Hematopoietic multipotent progenitor cell treated with erythropoietin and hydrocortisone succinate and interleukin-3 and kit ligand, for 6 days (in vitro differentiated cells): ENCODE measurements around the gene GOLGA6L9.
"Not testable (repeated sequence)": the region's sequence is repeated elsewhere in the genome, so short reads cannot be mapped to it uniquely, and the experiment has no call there.

Experiments
- DNase-seq: peaks from one replicate; pipeline ENCODE4 v3.0.0-alpha.2; 2015

The GOLGA6L9 gene

DNA sequence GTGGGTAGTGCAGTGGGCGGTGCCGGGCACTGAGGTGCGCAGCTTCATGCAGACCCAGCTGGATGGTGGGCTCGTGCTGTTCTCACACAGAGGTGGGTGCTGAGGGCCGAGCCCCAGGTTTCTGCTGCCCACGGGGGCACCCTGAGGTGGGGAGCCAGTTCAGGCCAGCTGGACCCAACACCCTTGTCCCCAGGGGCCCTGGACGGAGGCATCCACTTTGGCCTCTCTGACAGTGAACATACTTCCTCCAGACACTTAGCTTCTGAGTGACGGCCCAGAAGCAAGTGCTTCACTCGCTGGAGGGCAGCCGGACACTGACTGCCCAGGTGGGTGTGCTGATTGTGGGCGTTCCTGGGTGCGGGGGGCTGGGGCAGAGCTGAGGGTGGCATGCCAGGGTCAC lies 39.8 kb downstream of the GOLGA6L9 start:
- DNase-seq = not testable (repeated sequence)

DNA sequence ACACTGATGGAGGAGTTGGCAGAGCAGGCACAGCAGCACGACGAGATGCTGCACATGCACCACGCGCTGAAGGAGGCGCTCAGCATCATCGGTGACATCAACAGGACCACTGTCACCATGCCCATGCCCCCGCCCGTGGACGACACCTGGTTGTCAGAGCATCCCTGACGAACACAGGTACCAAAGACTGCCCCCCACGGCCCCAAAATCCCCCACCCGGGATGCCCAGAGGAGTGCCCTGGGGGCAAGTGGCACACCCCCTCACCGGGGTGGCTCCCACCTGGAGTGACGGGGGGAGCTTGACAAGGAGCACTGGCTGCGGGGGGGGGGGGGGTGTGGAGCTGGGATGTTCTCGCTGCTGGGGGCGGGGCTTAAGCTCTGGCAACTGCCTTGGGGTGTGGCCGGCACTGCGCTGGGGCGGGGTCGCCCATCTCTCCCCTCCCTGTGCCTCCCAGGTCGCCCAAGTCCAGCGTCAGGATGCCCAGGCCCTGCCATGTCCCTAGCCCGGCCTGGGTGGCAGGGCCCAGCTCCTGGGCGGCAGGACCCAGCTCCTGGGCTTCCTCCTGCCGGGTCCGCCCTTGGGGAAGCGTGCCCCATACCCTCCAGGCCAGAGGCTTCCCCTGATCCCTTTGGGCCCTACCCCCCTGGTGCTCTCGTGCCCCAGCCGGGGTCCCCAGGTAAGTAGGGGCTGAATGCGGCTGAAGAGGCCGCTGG lies 42.8 kb downstream of the GOLGA6L9 start:
- DNase-seq = peak; percentile 27

DNA sequence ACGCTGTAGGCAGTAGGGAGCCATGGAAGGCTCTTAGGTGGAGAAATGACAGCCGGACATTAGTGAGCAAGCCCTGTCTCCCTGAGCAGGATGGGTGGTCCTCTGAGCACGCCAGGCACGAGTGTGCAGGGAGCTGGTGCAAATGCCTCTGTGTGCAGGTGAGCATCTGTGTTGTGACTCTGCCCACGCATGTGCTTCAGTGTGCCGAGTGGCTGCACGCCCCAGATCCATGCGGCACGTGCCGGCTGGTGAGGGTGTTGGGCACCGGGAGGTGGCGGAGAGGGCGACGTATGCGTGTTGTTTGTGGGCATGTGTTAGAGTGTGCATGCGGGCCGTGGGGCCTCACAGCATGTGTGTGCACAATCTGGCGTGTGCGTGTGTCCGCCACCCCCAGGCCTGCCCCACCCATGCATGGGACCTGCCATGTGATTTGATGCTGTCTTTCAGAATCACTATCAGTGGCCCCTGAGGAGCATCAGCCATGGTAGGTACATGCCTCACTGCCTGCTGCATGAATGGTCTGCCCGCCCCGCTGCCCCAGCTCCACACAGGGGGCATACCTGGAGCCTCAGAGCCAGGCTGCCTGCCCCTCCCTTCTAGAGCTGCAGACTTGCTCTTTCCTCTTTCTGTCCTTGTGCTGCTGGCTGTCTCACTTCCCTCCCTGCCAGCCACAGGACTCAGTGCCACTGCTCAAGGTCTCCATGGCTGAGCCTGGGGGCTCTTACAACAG lies 45.1 kb downstream of the GOLGA6L9 start:
- DNase-seq = not testable (repeated sequence)

DNA sequence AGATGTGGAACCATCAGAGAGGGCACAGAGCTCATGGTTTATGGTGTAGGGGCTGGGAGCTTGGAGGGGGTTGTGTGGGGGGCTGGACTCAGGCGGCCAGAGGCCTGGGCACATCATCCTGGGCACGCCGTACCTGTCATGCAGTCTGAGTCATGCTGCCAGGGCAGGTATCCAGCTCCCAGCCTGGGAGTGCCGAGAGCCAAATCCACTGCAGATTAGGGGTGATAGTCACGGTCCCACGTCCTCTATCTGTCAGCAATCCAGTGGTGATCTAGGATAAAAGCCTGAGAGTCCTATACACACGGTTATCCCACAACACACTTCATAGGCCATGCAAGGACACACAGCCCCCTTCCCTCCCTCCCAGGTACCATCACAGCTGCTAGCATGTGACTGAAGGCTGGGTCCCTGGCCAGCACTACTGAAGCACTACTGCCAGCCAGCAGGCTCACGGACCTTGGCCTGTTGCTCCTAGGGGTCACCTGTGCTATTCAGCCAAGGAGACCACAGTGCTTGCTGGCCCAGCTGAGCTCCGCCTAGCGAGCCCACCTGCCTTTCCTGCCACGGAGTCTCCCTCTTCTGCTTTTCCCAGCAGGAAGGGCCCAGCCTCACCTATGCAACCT lies 45.8 kb downstream of the GOLGA6L9 start:
- not testable (repeated sequence) for DNase-seq

DNA sequence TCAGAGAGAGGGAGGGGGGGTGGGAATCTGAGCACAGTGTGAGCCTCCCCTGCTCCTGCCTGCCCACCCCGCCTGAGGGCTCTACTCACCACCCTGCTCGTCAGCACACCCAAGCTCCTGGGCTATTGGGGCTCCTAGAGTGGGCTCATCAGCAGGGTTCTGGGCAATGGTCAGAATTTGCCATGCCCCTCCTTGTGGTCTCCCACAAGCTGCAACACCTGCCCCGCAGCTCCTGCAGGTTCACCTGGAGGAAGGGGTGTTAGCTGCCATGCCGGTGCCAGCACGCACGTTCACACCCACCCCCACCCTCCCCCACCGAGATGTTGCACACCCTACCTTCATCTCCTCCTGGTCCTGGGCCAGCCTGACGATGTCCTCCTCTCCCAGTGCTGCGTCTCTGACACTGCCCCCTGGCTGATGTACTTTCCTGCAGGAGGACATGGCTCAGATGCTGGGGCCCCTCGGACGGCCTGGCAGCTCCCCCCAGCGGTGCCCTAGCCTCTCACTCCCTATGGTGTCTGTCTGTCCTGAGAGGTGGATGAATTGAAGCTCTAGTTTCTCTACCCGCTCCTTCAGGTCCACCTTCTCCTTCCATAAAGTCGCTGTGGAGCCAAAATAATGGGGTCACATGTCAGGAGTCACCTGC lies 47.2 kb downstream of the GOLGA6L9 start:
- not testable (repeated sequence) for DNase-seq

DNA sequence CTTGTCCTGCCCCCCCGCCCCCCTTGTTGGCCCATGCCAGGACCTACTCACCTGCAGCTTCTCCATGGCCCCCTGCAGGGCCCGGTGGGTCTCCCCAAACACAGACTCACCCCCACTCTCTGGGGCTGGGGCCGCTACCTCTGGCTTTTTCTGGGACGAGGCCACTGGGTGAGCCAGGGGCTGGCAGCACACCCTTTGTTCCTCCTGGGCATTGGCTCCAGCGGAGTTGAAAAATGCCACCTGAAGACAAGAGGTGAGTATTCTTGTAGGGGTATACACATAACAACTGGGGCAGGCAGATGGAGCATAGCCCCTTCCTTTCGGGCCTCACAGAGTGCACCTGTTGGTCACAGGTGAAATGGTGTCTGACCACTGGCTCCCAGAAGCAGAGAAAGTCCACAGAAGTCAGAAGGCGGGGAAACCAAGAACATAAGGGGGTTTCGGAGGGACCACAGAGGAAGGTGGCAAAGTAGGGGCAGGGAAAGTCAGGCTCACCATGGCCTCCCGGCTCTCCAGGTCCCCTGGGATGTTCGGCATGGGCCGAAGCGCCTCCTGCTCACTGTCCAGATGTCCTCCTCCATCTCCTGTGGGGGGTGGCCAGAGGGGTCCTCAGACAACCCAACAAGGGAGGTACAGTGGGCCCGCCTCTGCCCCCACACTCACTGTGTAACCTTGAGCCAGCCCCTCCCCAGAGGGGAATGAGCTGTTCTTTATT lies 47.9 kb downstream of the GOLGA6L9 start:
- DNase-seq = not testable (repeated sequence)
